HepG2 (cell line): ENCODE data around the gene CD7. TPM values are rescaled to one million over a fixed set of nuclear protein-coding genes. Genes with fewer than 3 reads are reported as not detected.

Source experiments
- E2F5 ChIP-seq: sonication (generic); formaldehyde crosslinking; conservative IDR thresholded peaks from 2 replicates; pipeline ENCODE4 v1.4.0; 2020; ENCODE audit warnings: missing genetic modification reagents
- ESRRA ChIP-seq: sonication (generic); formaldehyde crosslinking; IDR thresholded peaks from 2 replicates; pipeline ENCODE4 v1.5.1; 2020; ENCODE audit warnings: mild to moderate bottlenecking, low read depth, missing genetic modification reagents
- NR0B2 ChIP-seq: sonication (generic); formaldehyde crosslinking; IDR thresholded peaks from 2 replicates; pipeline ENCODE4 v1.4.0; 2020; ENCODE audit warnings: mild to moderate bottlenecking, missing genetic modification reagents
- PREB ChIP-seq: sonication (generic); formaldehyde crosslinking; IDR thresholded peaks from 2 replicates; pipeline ENCODE4 v1.4.0; 2020; ENCODE audit warnings: missing genetic modification reagents
- RERE ChIP-seq: IDR thresholded peaks from 2 replicates; pipeline ENCODE4 v1.6.1; 2016; ENCODE audit warnings: low read depth, missing genetic modification reagents, missing compliant biosample characterization
- ZBTB14 ChIP-seq: sonication (generic); formaldehyde crosslinking; IDR thresholded peaks from 2 replicates; pipeline ENCODE4 v1.4.0; 2020; ENCODE audit warnings: missing genetic modification reagents
- ZBTB25 ChIP-seq: IDR thresholded peaks from 2 replicates; pipeline ENCODE4 v1.6.1; 2018; ENCODE audit warnings: missing genetic modification reagents
- ZNF543 ChIP-seq: sonication (generic); formaldehyde crosslinking; IDR thresholded peaks from 2 replicates; pipeline ENCODE4 v1.4.0; 2020; ENCODE audit warnings: mild to moderate bottlenecking, missing genetic modification reagents
- ZNF800 ChIP-seq: sonication (generic); formaldehyde crosslinking; IDR thresholded peaks from 2 replicates; pipeline ENCODE4 v1.4.0; 2020; ENCODE audit warnings: missing genetic modification reagents
- ZXDC ChIP-seq: sonication (generic); formaldehyde crosslinking; IDR thresholded peaks from 2 replicates; pipeline ENCODE4 v1.5.0; 2020; ENCODE audit warnings: mild to moderate bottlenecking, missing genetic modification reagents
- polyA plus RNA-seq, 8 experiments: library from polyadenylated mRNA; depleted of rRNA in 3 of 8; stranded (reverse) in 7 of 8; unstranded in 1 of 8; fragments of >200 nt; fragmentation: Illumina TruSeq in 4 of 8; extraction: Trizol in 4 of 8; gene quantifications; 2 replicates each; pipeline versions ENCODE4 v1.2.1 to v1.2.3, GENCODE V29; 2011 to 2016; ENCODE audit warnings: low read depth in 4 of 8, missing spikeins in 1 of 8, mixed read lengths in 1 of 8; ENCODE audit not compliant: insufficient read depth in 1 of 8
- total RNA-seq, 5 experiments: library from RNA; depleted of rRNA; stranded (reverse); fragments of >200 nt; fragmentation: Illumina TruSeq; extraction: Trizol; gene quantifications; 2 replicates each; pipeline ENCODE4 v1.2.3, GENCODE V29; 2016; ENCODE audit warnings: low read depth in 1 of 5

The CD7 gene
- total and polyA plus RNA-seq, 2 of the 13 experiments (the other 11 are each of a cell fraction or from before 2014, with no cell fraction given), result 67.6 to 76.4 TPM

GRCh38 chr17:82346342-82347300 lies 29.2 kb upstream of the CD7 start (continued):
- TF ChIP-seq E2F5 (CRISPR knock-in tag) (no peak), ESRRA (peak; percentile 95), ZNF800 (CRISPR knock-in tag) (peak; percentile 82; the same call in 1 of the 2 replicates), ZBTB25 (CRISPR knock-in tag) (peak; percentile 90; the same call in 1 of the 2 replicates), NR0B2 (CRISPR knock-in tag) (no peak), ZBTB14 (CRISPR knock-in tag) (peak; percentile 8; the same call in 1 of the 2 replicates), RERE (CRISPR knock-in tag) (peak; percentile 89), ZNF543 (no peak; the same call in 1 of the 2 replicates), ZXDC (no peak), PREB (no peak)
